AG04450 (cell line): Measurements from ENCODE around the gene DPYD. TPM values are rescaled to one million over a fixed set of nuclear protein-coding genes. Genes with fewer than 3 reads are reported as not detected.

Experiments
- CTCF ChIA-PET: fragments of 300-600, 350-600 bp; formaldehyde crosslinking; extraction: SDS; loops from one replicate; lab custom pipeline; 2022; ENCODE audit warnings: antibody characterized with exemption, inconsistent platforms; lab: Charles Lee
- POLR2A ChIA-PET: fragments of 350-600 bp; formaldehyde crosslinking; extraction: SDS; loops from one replicate; lab custom pipeline; 2021; ENCODE audit warnings: antibody characterized with exemption, inconsistent platforms; lab: Yijun Ruan, JAX
- DNase-seq: peaks from one replicate; pipeline ENCODE4 v3.0.0-alpha.2; 2011; ENCODE audit warnings: low read depth, low spot score
- H3K27ac ChIP-seq: one replicate; pipeline ENCODE4 v1.5.1; 2012; ENCODE audit warnings: low read depth, low read length, control low read depth
- H3K27me3 ChIP-seq: one replicate; pipeline ENCODE4 v1.6.0; 2012; ENCODE audit warnings: low read length; ENCODE audit not compliant: control insufficient read depth, insufficient read depth
- H3K4me3 ChIP-seq: 2 replicates; pipeline ENCODE4 v1.5.1; 2011; ENCODE audit warnings: mild to moderate bottlenecking, low read depth, low read length, control low read depth
- H3K9me3 ChIP-seq: 2 replicates; pipeline ENCODE4 v1.5.1; 2012; ENCODE audit warnings: low read length; ENCODE audit not compliant: control insufficient read depth, insufficient read depth
- polyA plus RNA-seq: library from polyadenylated mRNA; depleted of rRNA; stranded (reverse); fragments of >200 nt; gene quantifications from 2 replicates; pipeline ENCODE4 v1.2.3, GENCODE V29; 2011
- TF ChIP-seq, protein P1 (sequence below): IDR thresholded peaks from 2 replicates; pipeline ENCODE4 v1.5.1; 2011; ENCODE audit warnings: low read depth, low read length, control low read depth, inconsistent platforms

The DPYD gene
- polyA plus RNA-seq, 1 experiment = 21.4 TPM

DNA sequence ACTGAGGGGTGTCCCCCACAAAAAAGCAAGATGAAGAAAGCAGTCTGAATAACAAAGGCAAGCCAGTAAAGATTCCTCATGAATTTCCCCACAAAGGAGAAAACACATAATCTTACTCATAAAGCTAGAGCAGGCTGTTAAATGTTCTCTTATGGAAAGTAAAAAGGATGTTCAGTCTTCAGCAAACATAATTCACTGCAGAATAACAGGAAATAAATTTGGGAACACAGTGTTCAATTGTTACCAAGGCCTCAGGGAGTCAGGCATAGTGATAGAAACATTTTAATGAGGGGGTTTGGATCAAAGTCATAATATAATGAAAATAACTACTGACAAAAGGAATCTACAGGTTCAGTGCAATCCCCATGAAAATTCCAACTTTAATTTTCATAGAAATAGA, 297.6 kb downstream of the DPYD start:
- POLR2A ChIA-PET = no interaction called here
- CTCF ChIA-PET = interaction anchor here (0.6 kb wide), 1 partner anchor 1835 kb away, joined by 7 read pairs; no protein-coding TSS in a partner anchor
- no peaks in the 10 kb centered on the region for H3K27me3 ChIP-seq
- no peak overlapping the region for H3K27ac ChIP-seq
- no peak overlapping the region for H3K4me3 ChIP-seq
- no peaks in the 10 kb centered on the region for H3K9me3 ChIP-seq
- no peak for DNase-seq
- TF ChIP-seq, protein P1, sequence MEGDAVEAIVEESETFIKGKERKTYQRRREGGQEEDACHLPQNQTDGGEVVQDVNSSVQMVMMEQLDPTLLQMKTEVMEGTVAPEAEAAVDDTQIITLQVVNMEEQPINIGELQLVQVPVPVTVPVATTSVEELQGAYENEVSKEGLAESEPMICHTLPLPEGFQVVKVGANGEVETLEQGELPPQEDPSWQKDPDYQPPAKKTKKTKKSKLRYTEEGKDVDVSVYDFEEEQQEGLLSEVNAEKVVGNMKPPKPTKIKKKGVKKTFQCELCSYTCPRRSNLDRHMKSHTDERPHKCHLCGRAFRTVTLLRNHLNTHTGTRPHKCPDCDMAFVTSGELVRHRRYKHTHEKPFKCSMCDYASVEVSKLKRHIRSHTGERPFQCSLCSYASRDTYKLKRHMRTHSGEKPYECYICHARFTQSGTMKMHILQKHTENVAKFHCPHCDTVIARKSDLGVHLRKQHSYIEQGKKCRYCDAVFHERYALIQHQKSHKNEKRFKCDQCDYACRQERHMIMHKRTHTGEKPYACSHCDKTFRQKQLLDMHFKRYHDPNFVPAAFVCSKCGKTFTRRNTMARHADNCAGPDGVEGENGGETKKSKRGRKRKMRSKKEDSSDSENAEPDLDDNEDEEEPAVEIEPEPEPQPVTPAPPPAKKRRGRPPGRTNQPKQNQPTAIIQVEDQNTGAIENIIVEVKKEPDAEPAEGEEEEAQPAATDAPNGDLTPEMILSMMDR = no peak

DNA sequence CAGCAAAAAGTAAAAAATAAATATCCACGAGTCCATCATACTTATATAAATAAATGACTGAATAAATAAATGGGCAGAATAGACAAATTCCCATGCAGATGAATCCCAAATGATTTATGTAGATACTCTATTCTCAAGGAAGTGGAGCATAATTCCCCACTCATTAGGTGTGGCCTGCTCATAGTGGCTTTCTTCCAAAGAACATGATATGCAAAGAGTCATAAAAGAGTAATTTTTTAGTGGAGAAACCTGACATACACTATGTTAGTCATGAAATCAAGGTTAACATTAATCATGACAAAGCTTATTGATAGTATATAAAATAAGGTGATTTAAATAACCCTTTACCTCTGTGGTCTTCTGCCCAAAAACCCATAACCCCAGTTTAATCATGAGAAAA, 298.9 kb downstream of the DPYD start:
- POLR2A ChIA-PET = no interaction called here
- DNase-seq = no peak
- H3K4me3 ChIP-seq = no peak overlapping the region
- H3K9me3 ChIP-seq = no peaks in the 10 kb centered on the region
- CTCF ChIA-PET = no interaction called here
- H3K27ac ChIP-seq = no peak overlapping the region
- no peaks in the 10 kb centered on the region for H3K27me3 ChIP-seq
- TF ChIP-seq, protein P1 = no peak

DNA sequence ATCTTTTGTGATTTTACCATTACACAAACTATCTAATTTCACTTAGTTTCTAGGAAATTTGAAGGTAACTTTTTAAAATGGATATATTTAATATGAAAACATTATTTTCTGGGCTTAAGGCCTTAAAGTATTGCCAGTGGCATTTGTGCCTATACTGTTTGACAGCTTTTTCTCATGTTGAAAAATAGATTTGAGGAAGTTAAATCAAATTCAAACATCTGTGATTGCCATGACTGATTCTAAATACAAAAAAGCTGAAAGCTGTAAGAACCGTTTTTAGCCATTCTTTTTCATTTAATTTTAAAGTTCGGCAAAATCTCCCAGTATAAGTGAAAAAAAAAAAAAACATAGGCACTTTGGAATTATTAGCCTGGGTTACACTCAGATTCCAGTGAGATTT, 301.1 kb downstream of the DPYD start:
- H3K27me3 ChIP-seq = no peaks in the 10 kb centered on the region
- H3K27ac ChIP-seq = no peak overlapping the region
- H3K9me3 ChIP-seq = no peaks in the 10 kb centered on the region
- TF ChIP-seq, protein P1 = no peak
- POLR2A ChIA-PET = no interaction called here
- CTCF ChIA-PET = no interaction called here
- DNase-seq = no peak
- H3K4me3 ChIP-seq = no peak overlapping the region

DNA sequence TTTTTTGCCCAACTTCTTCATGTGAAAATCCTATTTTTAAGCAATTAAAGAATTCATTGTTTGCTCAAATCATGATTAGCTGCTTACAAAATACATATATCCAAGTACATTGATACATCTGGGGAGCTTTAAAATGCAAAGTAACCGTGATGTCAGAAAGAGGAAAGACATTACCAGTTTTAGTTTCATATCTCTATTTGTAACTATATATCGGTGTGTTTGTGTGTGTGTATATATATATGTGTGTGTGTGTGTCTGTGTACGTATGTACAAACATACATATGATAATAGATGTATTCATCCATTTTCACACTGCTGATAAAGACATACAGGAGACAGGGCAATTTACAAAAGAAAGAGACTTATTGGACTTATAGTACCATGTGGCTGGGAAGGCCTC, 310.1 kb downstream of the DPYD start:
- TF ChIP-seq, protein P1 = no peak
- no peak for DNase-seq
- POLR2A ChIA-PET = no interaction called here
- Histone ChIP-seq H3K27me3 (no peaks in the 10 kb centered on the region), H3K4me3 (no peak overlapping the region), H3K27ac (no peak overlapping the region), H3K9me3 (no peaks in the 10 kb centered on the region)
- CTCF ChIA-PET = no interaction called here

DNA sequence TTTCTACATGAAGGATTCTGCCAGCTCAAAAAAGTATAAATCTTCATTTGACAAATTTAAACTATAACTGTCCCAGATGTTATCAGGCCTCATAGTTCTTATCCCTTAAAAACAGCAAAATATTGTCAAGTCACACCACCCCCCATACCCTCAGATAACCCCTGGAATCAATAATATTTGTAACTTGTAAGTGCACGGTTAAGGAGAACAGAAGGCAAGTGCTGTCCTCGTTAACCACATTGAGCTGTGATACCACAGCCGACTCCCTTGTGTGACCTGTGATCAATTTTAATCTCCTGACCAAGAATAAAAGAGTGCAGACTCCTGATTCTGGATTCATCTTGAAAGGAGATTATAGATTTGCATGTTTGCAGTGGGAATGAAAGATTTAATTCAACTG, 310.7 kb downstream of the DPYD start:
- no peaks in the 10 kb centered on the region for H3K9me3 ChIP-seq
- DNase-seq = no peak
- no peak overlapping the region for H3K4me3 ChIP-seq
- CTCF ChIA-PET = no interaction called here
- no peak overlapping the region for H3K27ac ChIP-seq
- TF ChIP-seq, protein P1 = no peak
- POLR2A ChIA-PET = no interaction called here
- no peaks in the 10 kb centered on the region for H3K27me3 ChIP-seq
